ENCODE data around the gene ZNF219. TPM values are rescaled to one million over a fixed set of nuclear protein-coding genes. Genes with fewer than 3 reads are reported as not detected.

ZNF219 gene
- total and polyA plus RNA-seq, 2 of the 13 experiments (the other 11 are each of a cell fraction or from before 2014, with no cell fraction given), result 34.5 to 36.6 TPM

GRCh38 chr14:21090194-21090939 lies 8.1 kb downstream of the ZNF219 start (continued):
- TF ChIP-seq ZNF275 (CRISPR knock-in tag; IDR thresholded peaks at IDR 0.05; ENCODE audit: borderline replicate concordance), result no peak
- no peak for TF ChIP-seq HNF1B (CRISPR knock-in tag; IDR thresholded peaks at IDR 0.05)
- no peak for TF ChIP-seq SOX5 (CRISPR knock-in tag; IDR thresholded peaks at IDR 0.05; ENCODE audit: borderline replicate concordance)
- TF ChIP-seq MIXL1 (CRISPR knock-in tag; IDR thresholded peaks at IDR 0.05), result no peak
- no peak for TF ChIP-seq SMARCE1 (IDR thresholded peaks at IDR 0.05; ENCODE audit: borderline replicate concordance)
- TF ChIP-seq HINFP (CRISPR knock-in tag; IDR thresholded peaks at IDR 0.05; ENCODE audit: low read depth), result no peak
- no peak for TF ChIP-seq ETV5 (CRISPR knock-in tag; IDR thresholded peaks at IDR 0.05; ENCODE audit: borderline replicate concordance)
- no peak for TF ChIP-seq NFIC (IDR thresholded peaks at IDR 0.05; ENCODE audit: low read length)
- no peak; the same call in 1 of the 2 replicates for TF ChIP-seq CHCHD3 (CRISPR knock-in tag; IDR thresholded peaks at IDR 0.05)
- peak; percentile 22; the same call in 1 of the 2 replicates for TF ChIP-seq SMC3 (IDR thresholded peaks at IDR 0.05; ENCODE audit: low read length)
- TF ChIP-seq ZNF251 (CRISPR knock-in tag; IDR thresholded peaks at IDR 0.05), result no peak
- no peak for TF ChIP-seq MEF2D (CRISPR knock-in tag; IDR thresholded peaks at IDR 0.05)
- no peak for TF ChIP-seq ZXDC (CRISPR knock-in tag; IDR thresholded peaks at IDR 0.05)
- no peak for TF ChIP-seq CREB1 (IDR thresholded peaks at IDR 0.05)
- TF ChIP-seq CREB1 (CRISPR knock-in tag; IDR thresholded peaks at IDR 0.05), result no peak
- no peak for TF ChIP-seq SP140L (CRISPR knock-in tag; IDR thresholded peaks at IDR 0.05; ENCODE audit: borderline replicate concordance)
- TF ChIP-seq HMG20A (CRISPR knock-in tag; IDR thresholded peaks at IDR 0.05; ENCODE audit: borderline replicate concordance), result no peak
- no peak for TF ChIP-seq ZBTB26 (CRISPR knock-in tag; IDR thresholded peaks at IDR 0.05; ENCODE audit: borderline replicate concordance)
- no peak for TF ChIP-seq CREM (IDR thresholded peaks at IDR 0.05)
- TF ChIP-seq CREM (CRISPR knock-in tag; IDR thresholded peaks at IDR 0.05), result no peak
- no peak for TF ChIP-seq SRSF4 (IDR thresholded peaks at IDR 0.05; ENCODE audit: low read depth, low read length, poor library complexity, severe bottlenecking)
- no peak for TF ChIP-seq KAT2B (IDR thresholded peaks at IDR 0.05; ENCODE audit: borderline replicate concordance, low read depth, low read length)

All from HepG2 (cell line).